ENCODE measurements around the gene IL27RA. TPM values are rescaled to one million over a fixed set of nuclear protein-coding genes. Genes with fewer than 3 reads are reported as not detected.

Gene IL27RA
- total and polyA plus RNA-seq, 2 of the 4 experiments (the other 2 are of a cell fraction), result 2.9 to 5.1 TPM

DNA sequence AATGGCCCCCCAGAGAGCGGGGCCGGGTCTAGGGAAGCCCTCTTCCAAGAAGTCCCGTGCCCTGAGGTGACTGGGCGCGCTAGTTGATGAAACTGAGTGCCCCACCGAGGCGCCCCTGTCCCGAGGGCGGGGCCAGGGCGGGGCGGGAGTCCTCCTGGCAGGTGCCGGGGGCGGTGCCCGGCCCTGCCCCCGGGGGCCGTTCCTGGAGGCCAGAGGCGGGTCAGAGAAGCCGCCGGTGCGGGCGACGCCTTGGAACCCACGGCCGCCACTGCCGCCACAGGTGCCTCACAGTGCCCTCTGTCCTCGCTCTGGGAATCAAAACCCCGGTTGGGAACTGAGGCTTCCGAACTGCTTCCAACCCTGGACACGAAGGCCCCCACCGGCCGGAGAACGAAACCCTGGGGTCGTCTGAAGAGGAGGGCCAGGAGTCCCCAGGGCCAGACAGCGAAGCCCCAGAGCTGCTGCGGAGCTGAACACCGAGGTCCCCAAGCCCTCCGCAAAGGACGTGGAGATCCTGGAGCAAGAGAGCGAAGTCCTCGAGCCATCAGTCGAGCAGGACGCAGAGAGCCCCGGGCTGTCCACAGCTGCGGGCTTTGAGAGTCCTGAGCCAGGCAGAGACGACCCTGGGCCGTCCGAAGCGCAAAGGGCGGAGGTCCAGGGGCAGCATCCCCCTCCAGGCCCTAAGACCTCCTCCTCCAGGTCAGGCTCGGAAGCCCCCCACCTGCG is 41.1 kb downstream of the IL27RA start, which contains the start of gene MISP3:
Gene MISP3 (plus strand): TSS at position 252 of the 726 bp plus-strand sequence. CDS start 524 bp downstream, outside the sequence.
- CTCF ChIA-PET, result interaction anchor here (1.0 to 1.3 kb wide), 4 partner anchors 13 to 332 kb away, joined by 3 to 4 read pairs (median 3); no protein-coding TSS in a partner anchor
- H3K4me2 ChIP-seq (ENCODE audit: low read depth, low read length), result peak within 1 kb of the TSS; percentile 93
- TF ChIP-seq MAFK (IDR thresholded peaks at IDR 0.05; ENCODE audit: low read depth, low read length) (no peak), RCOR1 (IDR thresholded peaks at IDR 0.05; ENCODE audit: insufficient replicate concordance, low read length) (no peak), NFE2L2 (IDR thresholded peaks at IDR 0.05; ENCODE audit: low read depth, low read length) (no peak), RFX5 (IDR thresholded peaks at IDR 0.05; ENCODE audit: low read depth, low read length) (no peak), FOS (IDR thresholded peaks at IDR 0.05; ENCODE audit: low read depth, low read length) (no peak), RAD21 (IDR thresholded peaks at IDR 0.05; ENCODE audit: low read length) (no peak), MAZ (IDR thresholded peaks at IDR 0.05; ENCODE audit: borderline replicate concordance, low read depth, low read length) (no peak), CHD1 (IDR thresholded peaks at IDR 0.05; ENCODE audit: low read depth, low read length) (no peak), POLR2A (IDR thresholded peaks at IDR 0.05; ENCODE audit: low read depth, low read length) (no peak)
- TF ChIP-seq, protein P1, sequence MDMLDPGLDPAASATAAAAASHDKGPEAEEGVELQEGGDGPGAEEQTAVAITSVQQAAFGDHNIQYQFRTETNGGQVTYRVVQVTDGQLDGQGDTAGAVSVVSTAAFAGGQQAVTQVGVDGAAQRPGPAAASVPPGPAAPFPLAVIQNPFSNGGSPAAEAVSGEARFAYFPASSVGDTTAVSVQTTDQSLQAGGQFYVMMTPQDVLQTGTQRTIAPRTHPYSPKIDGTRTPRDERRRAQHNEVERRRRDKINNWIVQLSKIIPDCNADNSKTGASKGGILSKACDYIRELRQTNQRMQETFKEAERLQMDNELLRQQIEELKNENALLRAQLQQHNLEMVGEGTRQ (IDR thresholded peaks at IDR 0.05; ENCODE audit: low read depth, low read length), result no peak
- TF ChIP-seq, protein P2, sequence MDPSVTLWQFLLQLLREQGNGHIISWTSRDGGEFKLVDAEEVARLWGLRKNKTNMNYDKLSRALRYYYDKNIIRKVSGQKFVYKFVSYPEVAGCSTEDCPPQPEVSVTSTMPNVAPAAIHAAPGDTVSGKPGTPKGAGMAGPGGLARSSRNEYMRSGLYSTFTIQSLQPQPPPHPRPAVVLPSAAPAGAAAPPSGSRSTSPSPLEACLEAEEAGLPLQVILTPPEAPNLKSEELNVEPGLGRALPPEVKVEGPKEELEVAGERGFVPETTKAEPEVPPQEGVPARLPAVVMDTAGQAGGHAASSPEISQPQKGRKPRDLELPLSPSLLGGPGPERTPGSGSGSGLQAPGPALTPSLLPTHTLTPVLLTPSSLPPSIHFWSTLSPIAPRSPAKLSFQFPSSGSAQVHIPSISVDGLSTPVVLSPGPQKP (IDR thresholded peaks at IDR 0.05; ENCODE audit: borderline replicate concordance, low read depth, low read length), result no peak
- peaks cover 10% of the 10 kb centered on the region for H3K4me1 ChIP-seq (ENCODE audit: control insufficient read depth, insufficient read depth, low read length)
- H3K4me3 ChIP-seq (ENCODE audit: insufficient read depth, low read depth, low read length), result peak within 1 kb of the TSS; percentile 61
- no peaks in the 10 kb centered on the region for H4K20me1 ChIP-seq (ENCODE audit: insufficient read depth, low read length)
- H3K36me3 ChIP-seq (ENCODE audit: control insufficient read depth, insufficient read depth, low read length), result no peaks in the 10 kb centered on the region
- H3K9me1 ChIP-seq (ENCODE audit: insufficient read depth, low read length), result no peaks in the 10 kb centered on the region
- H3K9ac ChIP-seq (ENCODE audit: low read depth, low read length), result peak within 1 kb of the TSS; percentile 57; the same call in 1 of the 2 replicates
- no peak within 1 kb of the TSS for H4K5ac ChIP-seq (ENCODE audit: low read depth, low read length)
- H3K79me1 ChIP-seq (ENCODE audit: low read depth in 1 of 2, low read length in 2 of 2), result peaks cover 0 to 14% of the 10 kb centered on the region in 2 experiments; a peak in 1 of 4 replicates
- H2BK120ac ChIP-seq (ENCODE audit: low read depth, low read length), result no peak within 1 kb of the TSS
- no peak within 1 kb of the TSS; the same call in 1 of the 2 replicates for H4K91ac ChIP-seq (ENCODE audit: insufficient read depth, low read depth, low read length)
- H2AK5ac ChIP-seq (ENCODE audit: low read depth, low read length), result no peak within 1 kb of the TSS
- H3K14ac ChIP-seq (replicated peaks; ENCODE audit: low read depth, low read length), result no peak within 1 kb of the TSS
- H2AK9ac ChIP-seq (replicated peaks; ENCODE audit: low read depth, low read length, poor library complexity), result peak within 1 kb of the TSS; percentile 85
- peak within 1 kb of the TSS; percentile 36 to 78; a peak in 2 of 4 replicates for H4K8ac ChIP-seq (ENCODE audit: low read depth in 2 of 2, low read length in 2 of 2)
- no peak within 1 kb of the TSS; the same call in 1 of the 2 replicates for H3K27ac ChIP-seq (ENCODE audit: insufficient read depth, low read length)
- DNase-seq (no peak), ATAC-seq (ENCODE audit: low read depth) (no peak)
- intact Hi-C loops (cut with micrococcal nuclease), result no loop called here
- dilution Hi-C loops (cut with HindIII; ENCODE audit: low sequenced_read_pairs, unreplicated experiment), result no loop called here
- no TSS peak for BruUV-seq (replicated peaks)
- H3K23ac ChIP-seq (ENCODE audit: low read depth, low read length), result peak within 1 kb of the TSS; percentile 78; the same call in 1 of the 2 replicates
- no peak within 1 kb of the TSS for H3K56ac ChIP-seq (ENCODE audit: extremely low read depth, insufficient read depth, low read length)
- peaks cover 2% of the 10 kb centered on the region; the same call in 1 of the 2 replicates for H3K27me3 ChIP-seq (ENCODE audit: control insufficient read depth, insufficient read depth, low read length)
- POLR2A ChIA-PET (ENCODE audit: unreplicated experiment), result interaction anchor here (0.6 kb wide), 1 partner anchor 1710 kb away, joined by 10 read pairs; no protein-coding TSS in a partner anchor
- WGBS, 2 experiments (ENCODE audit: extremely low coverage in 2 of 2, insufficient read length in 1 of 2), result 9% methylated on average over 25 of the region's 51 CpGs; no CpG with 5 or more reads in 1 of the 2 experiments
- peak within 1 kb of the TSS; percentile 1 for H2BK5ac ChIP-seq (ENCODE audit: low read depth, low read length, poor library complexity, severe bottlenecking)
- H2BK20ac ChIP-seq (ENCODE audit: low read depth, low read length), result no peak within 1 kb of the TSS
- in situ Hi-C loops (cut with MboI; ENCODE audit: low sequenced_read_pairs), result loop anchor here (5.0 kb wide), 1 partner anchor 190 kb away; no protein-coding TSS in a partner anchor
- H3K4ac ChIP-seq (ENCODE audit: low read depth, low read length), result no peak within 1 kb of the TSS; the same call in 1 of the 2 replicates
- H3K18ac ChIP-seq (ENCODE audit: low read depth, low read length), result no peak within 1 kb of the TSS
- H3K9me3 ChIP-seq (ENCODE audit: control insufficient read depth, insufficient read depth, low read length), result no peaks in the 10 kb centered on the region
- H2AFZ ChIP-seq (replicated peaks; ENCODE audit: low read length, poor library complexity), result peak within 1 kb of the TSS; percentile 96
- H2BK15ac ChIP-seq (ENCODE audit: low read depth, low read length), result no peak within 1 kb of the TSS

All from IMR-90 (cell line).